Suppressor macrophage treated with lipopolysaccharide for 1 hour (primary cell): ENCODE data around the gene KRT27.

Experiments used
- DNase-seq, 3 donors: peaks; one replicate each; pipeline ENCODE4 v3.0.0-alpha.2; 2020 to 2022

Gene KRT27

GRCh38 chr17:40806131-40806530 is 23.8 kb upstream of the KRT27 start:
- DNase-seq, result no peak

DNA sequence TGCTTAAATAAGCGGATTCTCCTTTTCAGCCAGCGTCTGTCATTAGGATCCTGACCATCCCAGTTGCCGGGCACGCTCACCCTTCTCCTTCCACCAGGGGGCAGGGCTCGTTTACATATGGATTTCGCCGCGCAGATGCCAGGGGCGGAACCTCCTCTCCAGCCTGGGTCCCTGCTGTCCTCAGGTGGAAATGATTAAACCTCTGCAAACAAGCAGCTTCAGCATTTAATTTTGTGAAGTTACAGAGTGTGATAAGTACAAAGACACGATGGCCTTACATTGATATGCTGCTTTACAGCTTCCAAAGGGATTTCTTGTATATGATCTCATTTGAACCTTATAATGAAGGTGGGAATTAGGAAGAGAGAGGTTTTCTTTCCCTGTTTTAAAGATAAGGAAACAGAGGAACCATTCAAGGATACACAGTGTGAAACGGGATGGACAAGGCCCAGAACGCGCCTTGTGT is 21.3 kb upstream of the KRT27 start:
- peak; percentile 71 to 88 (median 85) for DNase-seq

DNA sequence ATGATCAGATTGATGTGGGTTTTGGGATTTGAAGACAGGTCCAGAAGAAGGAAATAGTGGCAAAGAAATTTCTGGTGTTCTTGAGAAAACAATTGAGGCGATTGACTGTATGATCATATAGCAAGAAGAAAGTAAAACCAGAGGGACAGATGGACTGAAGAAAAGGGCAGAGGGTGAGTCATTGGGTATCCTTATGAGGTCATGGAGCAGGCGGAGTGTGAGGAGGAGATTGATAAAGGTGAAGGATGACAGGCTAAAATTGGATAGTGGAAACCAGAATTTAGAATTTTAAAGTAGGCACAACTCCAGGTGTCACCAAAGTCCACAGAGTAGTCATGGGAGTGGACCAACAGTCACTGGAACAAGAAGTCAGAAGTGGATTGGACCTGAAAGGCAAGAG is 18.8 kb upstream of the KRT27 start:
- no peak for DNase-seq

GRCh38 chr17:40800381-40800780 is 18.0 kb upstream of the KRT27 start:
- DNase-seq, result no peak

- DNase-seq, result no peak
Measured at GRCh38 chr17:40799859-40800258, 17.5 kb upstream of the KRT27 start, which contains the start of gene KRT28. TSS of gene KRT28 (minus strand) at chr17:40799959. CDS start at chr17:40799893, 66 bp downstream.

GRCh38 chr17:40796846-40797245 is 14.5 kb upstream of the KRT27 start:
- no peak for DNase-seq

GRCh38 chr17:40795019-40795667 is 12.8 kb upstream of the KRT27 start:
- DNase-seq, result no peak

GRCh38 chr17:40794466-40794865 is 12.1 kb upstream of the KRT27 start:
- peak in 1 of 3 donors; percentile 6 for DNase-seq

DNA sequence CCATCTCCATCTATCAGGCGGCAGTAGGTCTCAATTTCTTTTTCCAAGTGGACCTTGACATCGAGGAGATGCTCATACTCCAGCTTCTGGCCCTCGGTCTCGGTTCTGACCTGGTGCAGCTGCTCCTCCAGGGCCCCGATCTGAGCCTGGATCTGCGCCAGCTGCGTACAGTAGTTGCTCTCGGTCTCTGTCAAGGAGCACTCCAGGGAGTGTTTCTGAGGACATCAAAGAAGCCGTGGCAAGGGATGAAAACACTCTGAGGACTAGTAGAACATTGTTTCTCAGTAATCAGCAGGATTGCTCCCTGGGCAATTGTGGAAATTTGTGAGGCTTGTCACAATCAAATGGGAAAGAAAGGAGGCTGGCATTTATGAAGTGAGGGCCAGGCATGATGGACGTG is 11.5 kb upstream of the KRT27 start:
- DNase-seq, result no peak

- peak in 2 of 3 donors; percentile 5 to 9 for DNase-seq
Measured at GRCh38 chr17:40791787-40792436, 9.6 kb upstream of the KRT27 start.

DNA sequence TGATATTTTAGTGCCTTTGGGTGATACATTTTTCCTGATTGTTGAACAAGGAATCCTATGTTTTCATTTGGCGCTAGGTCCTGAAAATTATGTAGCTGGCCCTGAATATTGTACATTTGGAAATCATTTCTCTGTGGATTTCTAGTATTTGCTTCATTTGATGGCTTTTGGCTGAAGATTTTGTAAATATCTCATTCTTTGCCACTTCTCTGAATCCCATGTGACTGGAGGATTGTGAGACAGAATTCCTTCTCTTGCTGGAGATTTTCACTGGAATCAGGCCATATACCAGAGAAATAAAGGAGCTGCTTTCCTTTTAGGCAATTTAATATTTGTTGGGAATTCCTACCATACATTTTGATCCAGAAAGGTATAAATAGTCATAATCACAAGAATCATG is 8.8 kb upstream of the KRT27 start:
- DNase-seq, result no peak

DNA sequence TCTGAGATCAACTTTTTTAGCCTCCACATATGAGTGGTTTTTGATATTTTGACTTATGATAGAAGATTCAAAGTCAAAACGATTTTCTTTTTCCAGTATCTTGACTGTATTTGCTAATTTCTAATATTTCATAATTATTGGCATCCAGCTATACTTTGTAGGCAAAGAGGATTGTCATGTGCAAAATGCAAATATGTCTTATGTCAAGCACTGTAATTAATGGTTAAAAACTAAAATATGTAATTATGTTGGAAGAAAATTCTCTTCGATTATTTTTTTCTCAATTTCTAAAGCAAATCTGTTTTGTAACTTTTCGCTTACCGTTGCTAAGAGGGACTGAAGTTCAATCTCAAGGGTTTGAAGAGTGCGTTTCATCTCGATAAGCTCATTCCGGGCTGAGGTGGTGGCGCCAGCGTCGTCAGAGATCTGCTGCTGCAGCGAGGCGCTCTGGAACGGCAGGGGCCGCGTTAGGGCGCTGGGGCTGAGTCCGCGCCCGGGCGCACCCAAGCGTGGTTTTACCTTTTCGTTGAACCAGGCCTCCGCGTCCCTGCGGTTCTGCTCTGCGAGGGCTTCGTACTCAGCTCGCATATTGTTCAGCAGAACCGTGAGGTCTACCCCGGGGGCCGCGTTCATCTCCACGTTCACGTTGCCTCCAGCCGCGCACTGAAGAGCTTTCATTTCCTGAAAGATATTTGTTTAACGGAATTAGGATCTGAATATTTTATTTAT is 3.0 kb downstream of the KRT27 start:
- peak in 1 of 3 donors; percentile 11 for DNase-seq

DNA sequence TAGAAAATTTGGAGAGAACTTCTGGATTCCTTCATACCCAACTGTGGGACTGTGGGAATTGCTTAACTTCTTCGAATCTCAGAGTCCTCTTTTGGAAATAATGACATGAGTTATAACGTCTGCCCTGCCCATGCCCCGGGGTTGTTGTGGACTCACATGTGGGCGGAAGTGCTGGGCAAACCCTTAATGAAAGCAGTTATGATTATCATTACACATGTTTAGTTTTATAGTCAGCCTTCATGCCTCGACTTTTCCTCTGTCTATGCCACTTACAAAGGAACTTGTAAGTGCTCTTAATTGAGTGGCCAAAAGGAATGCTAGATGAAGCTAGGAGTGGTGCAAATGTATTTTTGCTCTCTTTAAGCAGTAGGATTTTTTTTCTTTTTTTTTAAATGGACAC is 3.9 kb downstream of the KRT27 start:
- no peak for DNase-seq

DNA sequence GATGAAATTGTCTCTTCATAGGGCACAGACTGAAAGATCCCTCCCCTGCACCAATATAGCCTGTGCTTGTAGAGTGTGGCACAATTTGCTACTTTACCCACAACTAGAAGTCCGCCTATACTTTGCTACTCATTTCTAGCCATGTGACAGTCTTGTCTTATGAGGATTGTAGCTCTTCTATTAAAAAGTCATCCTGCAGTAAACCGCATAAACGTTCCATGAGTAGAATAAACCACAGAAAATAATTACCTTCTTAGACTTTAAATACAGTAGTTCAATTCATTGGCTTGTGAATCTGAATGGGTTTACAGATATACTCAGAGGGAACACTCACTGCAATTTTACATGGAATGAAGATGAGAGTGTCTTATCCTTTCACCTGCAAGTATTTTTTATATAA is 4.4 kb downstream of the KRT27 start:
- no peak for DNase-seq

DNA sequence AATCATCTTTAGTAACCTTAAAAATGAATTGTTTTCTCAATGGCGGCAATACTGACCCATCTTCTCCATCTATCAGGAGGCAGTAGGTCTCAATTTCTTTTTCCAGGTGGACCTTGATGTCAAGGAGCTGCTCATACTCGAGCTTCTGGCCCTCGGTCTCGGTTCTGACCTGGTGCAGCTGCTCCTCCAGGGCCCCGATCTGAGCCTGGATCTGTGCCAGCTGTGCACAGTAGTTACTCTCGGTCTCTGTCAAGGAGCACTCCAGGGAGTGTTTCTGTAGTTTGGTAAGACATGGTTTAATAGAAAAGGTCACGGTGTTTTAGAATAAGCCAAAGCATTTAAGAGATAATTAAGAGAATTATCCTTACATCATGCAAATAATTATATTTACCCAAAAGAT is 4.9 kb downstream of the KRT27 start:
- no peak for DNase-seq

GRCh38 chr17:40775945-40776344 is 6.4 kb downstream of the KRT27 start:
- no peak for DNase-seq

- no peak for DNase-seq
Measured at GRCh38 chr17:40772101-40772500, 10.2 kb downstream of the KRT27 start, which contains the start of gene KRT26. TSS of gene KRT26 (minus strand) at chr17:40772201. CDS start at chr17:40772113, 88 bp downstream.

DNA sequence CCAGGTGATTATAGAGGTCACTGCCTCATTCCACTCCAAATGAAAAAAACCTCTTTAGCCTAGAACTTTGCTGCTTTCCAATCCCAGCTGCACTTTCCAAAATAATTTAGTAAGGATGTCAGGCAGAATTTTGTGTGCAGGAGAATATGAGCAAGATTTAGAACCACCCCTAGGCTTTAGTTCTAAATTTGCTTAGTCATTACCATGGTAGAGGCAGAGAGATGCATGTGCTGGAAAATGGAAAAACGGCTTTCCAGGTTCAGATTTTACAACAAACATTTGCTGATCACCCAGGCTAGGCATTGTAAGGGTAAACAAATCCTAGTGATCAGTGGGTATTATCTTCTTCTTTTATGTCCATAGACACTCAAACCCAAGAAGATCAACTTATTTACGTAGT is 16.7 kb downstream of the KRT27 start:
- no peak for DNase-seq

- no peak for DNase-seq
Measured at GRCh38 chr17:40763752-40764151, 18.6 kb downstream of the KRT27 start.

DNA sequence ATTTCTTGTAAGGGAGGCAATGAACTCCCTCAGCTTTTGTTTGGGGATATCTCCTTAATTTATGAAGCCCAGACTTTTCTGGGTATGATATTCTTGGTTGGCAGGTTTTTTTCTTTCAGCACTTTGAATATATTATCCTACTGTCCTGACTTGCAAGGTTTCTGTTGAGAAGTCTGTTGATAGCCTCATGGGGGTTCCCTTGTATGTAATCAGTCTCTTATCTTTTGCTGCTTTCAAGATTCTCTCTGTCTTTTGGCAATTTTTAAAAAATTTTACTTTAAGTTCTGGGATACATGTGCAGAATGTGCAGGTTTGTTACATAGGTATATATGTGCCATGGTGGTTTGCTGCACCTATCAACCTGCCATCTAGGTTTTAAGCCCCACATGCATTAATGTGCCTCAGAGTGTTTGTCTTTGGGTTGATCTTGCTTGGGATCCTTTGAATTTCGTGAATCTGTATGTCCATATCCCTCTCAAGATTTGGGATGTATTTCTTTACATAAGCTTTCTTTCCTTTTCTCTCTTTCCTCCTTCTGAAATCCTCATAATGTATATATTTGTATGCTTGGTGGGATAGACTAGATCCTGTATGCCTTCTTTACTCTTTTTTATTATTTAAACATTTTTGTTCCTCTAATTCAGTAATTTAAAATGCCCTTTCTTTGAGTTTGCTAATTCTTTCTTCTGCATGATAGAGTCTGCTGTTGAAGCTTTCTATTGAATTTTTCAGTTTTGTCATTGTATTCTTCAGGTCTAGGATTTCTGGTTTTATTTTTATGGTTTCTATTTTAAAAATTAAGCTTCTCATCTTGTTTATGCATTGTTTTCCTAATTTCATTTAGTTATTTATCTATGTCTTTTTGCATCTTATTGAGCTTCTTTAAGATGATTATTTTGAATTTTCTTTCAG is 22.0 kb downstream of the KRT27 start:
- no peak for DNase-seq

DNA sequence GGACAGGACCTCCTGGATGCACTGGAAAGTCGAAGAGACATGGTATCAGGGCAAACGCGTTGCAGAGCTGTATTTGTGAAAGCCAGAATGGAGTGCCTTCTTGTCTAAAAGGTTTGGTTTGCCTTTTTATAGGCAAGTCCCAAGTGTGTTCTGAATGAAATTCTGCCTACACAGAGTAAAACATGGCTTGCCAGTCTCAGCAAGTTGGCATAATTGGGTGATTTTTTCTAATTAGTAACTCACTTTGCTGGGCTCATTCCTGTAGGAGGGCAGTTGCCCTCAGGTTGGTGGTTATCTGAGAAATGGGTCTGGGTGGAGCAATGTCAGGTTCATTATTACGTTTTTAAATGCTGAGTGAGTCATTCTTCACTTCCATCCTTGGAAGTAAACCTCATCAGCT is 27.1 kb downstream of the KRT27 start, which contains the start of gene KRT25:
TSS of gene KRT25 (minus strand) at position 101 of the 400 bp plus-strand sequence. CDS start at position 41, 60 bp downstream.
- no peak for DNase-seq

DNA sequence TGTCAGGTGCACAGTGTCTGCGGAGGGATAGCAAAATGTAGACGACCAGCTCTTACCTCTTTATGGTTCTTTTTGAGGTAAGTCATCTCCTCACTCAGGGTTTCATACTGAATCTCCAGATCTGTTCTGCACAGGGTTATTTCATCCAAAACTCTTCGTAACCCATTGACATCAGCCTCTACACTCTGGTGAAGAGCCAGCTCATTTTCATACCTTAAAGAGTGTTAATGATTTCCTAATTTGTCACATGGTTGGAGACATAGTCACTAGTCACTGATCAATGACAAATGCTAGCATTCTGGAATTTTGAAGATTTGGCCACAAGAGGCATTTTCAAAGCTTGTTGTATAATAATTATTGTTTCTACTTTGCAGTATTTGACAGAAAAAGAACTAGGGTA is 28.5 kb downstream of the KRT27 start:
- no peak for DNase-seq

- no peak for DNase-seq
Measured at GRCh38 chr17:40751065-40751464, 31.3 kb downstream of the KRT27 start.
